HG03520 (cell line): Measurements from ENCODE around the gene SYCE3.
"Not testable (repeated sequence)": the region's sequence is repeated elsewhere in the genome, so short reads cannot be mapped to it uniquely, and the experiment has no call there.

Experiments used
- ATAC-seq: cut with Tn5 transposase; IDR thresholded peaks from one replicate; pipeline ENCODE4 v1.9.1; 2021; ENCODE audit warnings: mild to moderate bottlenecking, moderate library complexity; ENCODE audit not compliant: unreplicated experiment

Gene SYCE3

GRCh38 chr22:50522806-50523438, 39.8 kb downstream of the SYCE3 start:
- no peak for ATAC-seq

GRCh38 chr22:50522208-50522805, 40.4 kb downstream of the SYCE3 start:
- no peak for ATAC-seq

DNA sequence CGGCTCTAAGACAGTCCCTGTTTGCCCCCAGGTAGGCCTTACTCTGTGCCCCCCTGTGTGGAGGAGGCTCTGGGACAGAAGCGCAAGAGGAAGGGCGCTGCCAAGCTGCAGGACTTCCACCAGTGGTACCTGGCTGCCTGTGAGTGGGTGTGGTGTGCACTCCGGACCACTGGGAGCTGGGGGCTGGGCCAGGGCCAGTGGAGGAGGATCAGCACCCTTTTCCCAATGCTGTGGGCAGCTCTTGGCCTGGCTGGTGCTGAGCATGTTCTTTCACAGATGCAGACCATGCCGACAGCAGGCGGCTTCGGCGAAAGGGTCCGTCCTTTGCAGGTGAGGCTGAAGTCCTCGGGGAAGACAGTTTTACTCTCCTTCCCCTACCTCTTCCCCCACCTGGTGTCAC, 41.0 kb downstream of the SYCE3 start:
- no peak for ATAC-seq

GRCh38 chr22:50520826-50521453, 41.8 kb downstream of the SYCE3 start:
- ATAC-seq: no peak

DNA sequence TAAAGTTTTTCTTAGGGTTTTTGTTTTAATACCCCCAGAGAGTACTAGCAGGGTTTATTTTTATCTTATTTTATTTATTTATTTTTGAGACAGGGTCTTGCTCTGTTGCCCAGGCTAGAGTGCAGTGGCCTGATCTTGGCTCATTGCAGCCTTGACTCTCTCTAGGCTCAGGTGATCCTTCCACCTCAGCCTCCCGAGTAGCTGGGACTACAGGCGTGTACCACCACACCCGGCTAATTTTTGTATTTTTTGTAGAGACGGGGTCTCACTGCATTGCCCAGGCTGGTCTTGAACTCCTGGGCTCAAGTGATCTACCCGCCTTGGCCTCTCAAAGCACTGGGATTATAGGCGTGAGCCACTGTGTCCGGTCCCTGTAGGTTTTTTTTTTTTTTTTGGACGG, 42.5 kb downstream of the SYCE3 start:
- not testable (repeated sequence) for ATAC-seq

GRCh38 chr22:50519151-50519550, 43.6 kb downstream of the SYCE3 start:
- no peak for ATAC-seq

GRCh38 chr22:50518606-50519005, 44.1 kb downstream of the SYCE3 start:
- ATAC-seq: no peak

DNA sequence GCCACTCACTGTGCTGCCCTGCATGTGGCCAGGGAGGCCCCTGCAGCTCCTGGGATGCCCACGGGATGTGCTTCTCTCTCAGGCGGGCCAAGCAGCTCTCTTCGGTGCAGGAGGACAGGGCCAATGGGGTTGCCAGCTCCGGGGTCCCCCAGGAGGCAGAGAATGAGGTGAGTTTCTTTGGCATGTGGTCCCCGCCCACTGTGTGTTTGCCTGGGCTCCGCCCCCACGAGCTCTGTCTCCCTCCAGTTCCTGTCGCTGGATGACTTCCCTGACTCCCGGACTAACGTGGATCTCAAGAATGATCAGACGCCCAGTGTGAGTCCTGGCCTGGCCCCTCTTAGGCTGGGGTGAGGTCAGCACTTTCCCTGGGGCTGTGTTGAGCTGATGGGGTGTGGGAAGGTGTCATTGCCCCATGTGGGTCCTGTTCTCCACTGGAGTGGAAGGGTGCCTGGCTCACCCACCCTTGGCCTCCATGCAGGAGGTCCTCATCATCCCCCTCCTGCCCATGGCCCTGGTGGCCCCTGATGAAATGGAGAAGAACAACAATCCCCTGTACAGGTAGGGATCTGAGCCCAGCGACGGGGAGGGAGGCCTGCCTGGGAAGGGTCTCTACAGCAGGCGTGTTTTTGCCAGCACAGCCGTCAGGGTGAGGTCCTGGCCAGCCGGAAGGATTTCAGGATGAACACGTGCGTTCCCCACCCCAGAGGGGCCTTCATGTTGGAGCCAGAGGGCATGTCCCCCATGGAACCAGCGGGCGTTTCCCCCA, 45.0 kb downstream of the SYCE3 start:
- no peak for ATAC-seq

DNA sequence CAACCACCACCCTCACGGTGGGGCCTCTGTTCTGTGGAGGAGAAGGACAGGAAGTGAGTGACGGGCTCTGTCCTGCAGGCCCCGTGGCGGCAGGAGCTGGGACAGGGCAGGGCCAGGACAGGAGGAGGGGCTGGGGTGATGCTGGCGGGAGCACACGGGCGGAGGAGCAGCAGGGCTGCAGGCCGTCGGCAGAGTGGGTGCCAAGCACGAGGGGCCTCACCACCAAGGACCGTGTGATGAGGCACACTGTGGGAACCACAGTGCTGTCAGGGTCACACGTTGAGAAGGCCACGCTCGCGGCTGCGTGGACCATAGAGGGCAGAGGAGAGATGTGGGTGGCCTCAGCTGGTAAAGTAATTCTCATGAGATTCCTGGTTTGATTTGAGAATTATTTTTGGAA, 45.8 kb downstream of the SYCE3 start:
- no peak for ATAC-seq

GRCh38 chr22:50516068-50516467, 46.7 kb downstream of the SYCE3 start:
- no peak for ATAC-seq

DNA sequence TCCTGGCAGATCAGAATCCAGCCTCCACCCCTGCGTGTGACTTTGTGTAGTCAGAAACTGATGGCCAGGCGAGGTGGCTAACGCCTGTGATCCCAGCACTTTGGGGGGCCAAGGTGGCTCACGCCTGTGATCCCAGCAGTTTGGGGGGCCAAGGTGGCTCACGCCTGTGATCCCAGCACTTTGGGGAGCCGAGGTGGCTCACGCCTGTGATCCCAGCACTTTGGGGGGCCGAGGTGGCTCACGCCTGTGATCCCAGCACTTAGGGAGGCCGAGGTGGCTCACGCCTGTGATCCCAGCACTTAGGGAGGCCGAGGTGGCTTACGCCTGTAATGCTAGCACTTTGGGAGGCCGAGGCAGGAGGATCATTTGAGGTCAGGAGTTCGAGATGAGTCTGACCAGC, 49.5 kb downstream of the SYCE3 start:
- ATAC-seq: no peak

DNA sequence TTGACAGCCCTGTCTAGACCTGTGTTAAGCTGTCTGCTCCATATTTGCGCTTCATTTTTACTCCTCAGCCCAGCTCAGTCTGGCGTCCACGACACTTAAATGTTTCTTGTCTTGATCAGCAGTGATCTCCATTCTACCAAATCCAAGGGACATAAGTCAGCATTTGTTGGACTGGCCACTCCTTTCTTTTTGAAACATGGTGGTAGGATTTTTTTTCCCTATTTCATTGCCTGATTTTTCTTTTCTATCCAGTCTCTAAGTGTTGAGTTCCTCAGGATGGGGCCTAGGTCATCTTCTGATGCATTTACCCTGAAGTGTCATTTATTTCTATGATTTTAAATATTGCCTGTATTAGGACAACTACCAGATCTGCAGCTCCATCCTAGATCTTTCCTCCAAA, 53.8 kb downstream of the SYCE3 start:
- ATAC-seq: no peak

DNA sequence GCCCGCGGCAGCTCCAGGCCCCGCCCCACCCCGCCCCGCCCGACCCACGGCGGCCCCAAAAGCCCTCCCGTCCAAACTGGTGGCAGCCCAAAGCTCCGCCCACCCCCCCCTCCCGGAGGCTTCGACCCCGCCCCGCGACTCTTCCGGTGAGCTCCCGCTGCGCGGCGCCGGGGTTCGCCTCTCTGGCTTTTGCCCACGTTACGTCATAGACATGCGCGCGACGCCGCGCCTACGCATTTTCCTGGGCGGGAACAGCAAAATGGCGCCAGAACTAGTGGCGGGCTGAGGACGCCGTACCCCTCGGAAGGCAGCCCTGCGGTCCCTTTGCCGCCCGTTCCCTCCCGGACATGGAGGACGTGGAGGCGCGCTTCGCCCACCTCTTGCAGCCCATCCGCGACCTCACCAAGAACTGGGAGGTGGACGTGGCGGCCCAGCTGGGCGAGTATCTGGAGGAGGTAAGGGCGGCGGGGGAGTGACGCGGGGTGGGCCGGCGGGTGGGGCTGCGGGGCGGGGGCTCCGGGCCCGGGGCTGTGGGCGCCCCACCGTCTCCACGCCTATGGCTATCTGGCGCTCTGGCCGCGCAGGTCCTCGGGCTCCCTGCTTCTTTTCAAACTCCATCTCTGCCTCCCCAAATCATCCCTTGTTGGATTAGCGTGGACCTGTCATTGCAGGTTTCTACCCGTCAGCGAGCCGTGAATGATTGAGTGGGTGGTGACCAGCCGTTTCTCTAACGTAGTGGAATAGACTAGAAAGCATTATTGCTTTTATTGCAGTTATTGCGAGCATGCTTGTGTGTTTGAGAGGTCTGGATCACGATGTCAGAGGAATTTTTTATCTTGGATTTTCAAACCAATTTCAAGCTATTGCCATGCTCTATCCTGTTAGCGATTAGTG, 54.5 kb downstream of the SYCE3 start, which contains the start of gene NCAPH2:
Gene NCAPH2 (plus strand): TSS at position 234 of the 894 bp plus-strand sequence. CDS start 114 bp downstream, at position 348.
- ATAC-seq: peak; percentile 62

GRCh38 chr22:50507421-50507990, 55.2 kb downstream of the SYCE3 start, which contains the start of gene LMF2:
LMF2 (minus strand) TSS chr22:50507702; CDS start chr22:50507675, 27 bp downstream.
- peak; percentile 41 for ATAC-seq

DNA sequence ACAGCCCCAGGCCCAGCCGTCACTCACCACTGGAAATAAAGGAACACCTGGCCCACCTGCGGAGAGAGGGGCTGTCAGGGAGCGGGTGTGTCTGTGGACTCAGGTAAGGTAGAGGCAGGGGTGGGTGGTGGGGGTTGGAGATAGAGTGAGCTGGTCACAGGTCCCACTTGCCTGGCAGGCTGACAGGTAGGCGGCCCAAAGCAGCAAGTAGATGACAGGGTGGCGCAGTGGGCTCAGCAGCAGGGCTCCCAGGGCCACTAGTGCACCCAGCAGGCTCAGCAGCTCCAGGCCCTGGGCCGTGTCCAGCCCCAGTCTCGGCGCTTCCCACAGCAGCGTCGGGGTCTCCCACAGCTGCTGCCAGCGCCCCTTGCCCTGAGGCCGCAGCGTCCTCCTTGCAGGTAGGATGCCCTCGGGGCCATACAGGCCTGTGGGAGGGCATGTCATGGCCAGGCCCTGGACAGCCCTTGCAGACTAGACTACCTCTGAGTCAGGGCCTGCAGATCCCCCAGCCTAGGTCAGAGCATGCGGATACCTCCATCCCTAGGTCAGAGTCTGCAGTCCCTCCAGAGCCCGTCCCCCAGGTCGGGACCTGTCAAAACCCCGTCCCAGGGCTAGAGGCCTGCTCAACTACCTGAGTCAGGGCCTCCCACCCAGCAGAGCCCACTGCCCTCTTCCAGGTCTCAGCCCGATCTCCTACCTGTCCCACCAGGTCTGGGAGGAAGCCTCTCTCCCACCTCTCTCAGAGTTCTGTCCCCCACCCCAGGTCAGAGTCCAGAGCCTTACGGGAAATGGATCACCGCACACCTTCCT, 55.9 kb downstream of the SYCE3 start:
- no peak for ATAC-seq

- no peak for ATAC-seq
Measured at GRCh38 chr22:50505776-50506610, 56.7 kb downstream of the SYCE3 start.

DNA sequence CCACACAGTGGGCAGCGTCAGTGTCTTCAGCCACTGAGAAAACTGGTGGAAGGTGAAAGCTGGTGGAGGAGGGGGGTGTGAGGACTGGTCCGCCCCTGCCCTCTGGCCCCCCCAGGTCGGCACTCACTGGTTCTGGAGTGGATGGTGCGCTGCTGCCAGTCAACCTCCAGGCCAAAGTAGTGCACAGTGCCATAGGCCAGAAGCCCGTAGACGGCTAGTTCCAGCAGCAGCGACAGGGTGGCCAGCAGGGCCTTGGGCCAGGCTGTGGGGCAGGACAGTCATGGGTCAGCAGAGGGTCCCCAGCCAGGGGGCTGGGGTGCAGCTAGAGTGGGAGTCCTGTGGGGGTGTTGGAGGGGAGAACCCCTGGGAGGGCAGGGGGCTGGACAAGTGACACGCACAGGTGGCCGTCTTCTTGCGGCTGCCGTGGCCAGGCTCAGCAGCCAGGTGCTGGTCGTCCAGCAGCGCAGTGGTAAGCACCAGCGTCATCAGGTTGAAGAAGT, 57.4 kb downstream of the SYCE3 start:
- ATAC-seq: no peak
